GM18907 (cell line): ENCODE data around the gene VPS13D.

ENCODE experiments used
- ATAC-seq: cut with Tn5 transposase; IDR thresholded peaks from one replicate; pipeline ENCODE4 v1.9.1; 2021; ENCODE audit warnings: mild to moderate bottlenecking, moderate library complexity; ENCODE audit not compliant: unreplicated experiment

Gene VPS13D

GRCh38 chr1:12400027-12400693 lies 170.3 kb downstream of the VPS13D start:
- no peak for ATAC-seq

GRCh38 chr1:12402159-12402673 lies 172.4 kb downstream of the VPS13D start:
- no peak for ATAC-seq

GRCh38 chr1:12402842-12403241 lies 173.0 kb downstream of the VPS13D start:
- ATAC-seq = no peak

DNA sequence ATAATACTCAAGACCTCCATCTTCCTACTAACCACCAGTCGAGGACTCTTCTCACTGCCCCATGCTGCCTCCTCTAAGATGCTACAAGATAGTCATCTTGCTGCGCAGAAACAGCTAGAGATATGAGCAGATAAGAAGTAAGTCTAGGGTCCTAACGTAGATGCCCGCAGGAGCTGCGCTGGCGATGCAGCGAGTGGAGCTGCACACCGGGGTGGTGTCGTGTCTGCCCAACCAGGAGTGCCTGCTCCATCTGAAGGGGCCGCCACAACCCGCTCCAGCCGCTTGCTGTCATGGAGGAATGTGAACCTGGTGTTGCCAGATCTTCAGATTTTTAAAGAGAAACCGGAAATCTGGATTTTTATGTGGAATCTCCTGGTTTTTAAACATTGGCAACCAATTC lies 175.1 kb downstream of the VPS13D start:
- ATAC-seq = no peak

DNA sequence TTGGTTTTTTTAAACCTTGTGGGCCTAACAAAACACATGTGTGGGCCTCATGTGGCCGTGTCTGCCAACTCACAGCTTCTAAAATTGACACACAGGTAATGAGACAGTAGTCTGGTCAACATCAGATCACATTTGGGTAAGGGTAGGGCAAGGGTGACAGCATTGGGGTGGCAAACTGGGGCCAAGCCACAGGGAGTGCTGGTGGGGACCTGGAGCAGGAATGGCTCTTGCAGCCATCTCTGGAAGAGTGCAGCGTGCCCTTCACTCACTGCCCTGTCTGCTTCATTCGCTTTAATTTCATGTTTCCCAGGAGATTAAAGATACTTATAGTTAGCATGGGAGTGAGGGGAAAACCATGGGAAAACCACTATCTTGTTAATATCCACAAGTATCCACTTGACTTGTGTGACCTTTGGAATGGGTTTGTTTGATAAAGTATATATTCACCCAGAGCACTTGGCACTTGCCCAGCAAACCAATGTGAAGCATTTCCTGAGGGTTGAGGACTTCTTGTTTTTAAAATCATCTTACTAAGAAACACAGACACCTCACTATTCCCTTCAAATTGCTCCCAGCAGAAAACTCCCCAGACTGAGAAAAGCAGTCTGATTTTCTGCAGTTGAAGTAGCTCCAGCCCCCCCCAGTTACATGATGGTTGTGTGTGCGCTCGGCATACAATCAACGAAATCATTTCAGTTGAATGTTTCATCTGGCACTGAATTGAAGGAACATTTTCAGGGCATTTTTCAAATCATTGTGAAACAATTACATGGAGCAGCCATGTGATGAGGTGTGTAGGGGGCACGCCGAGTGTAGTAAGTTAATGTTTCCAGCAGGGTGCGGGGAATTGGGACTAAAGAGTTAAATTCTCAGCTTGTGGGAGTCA lies 175.7 kb downstream of the VPS13D start:
- ATAC-seq = no peak

GRCh38 chr1:12406211-12407021 lies 176.6 kb downstream of the VPS13D start:
- ATAC-seq = no peak

DNA sequence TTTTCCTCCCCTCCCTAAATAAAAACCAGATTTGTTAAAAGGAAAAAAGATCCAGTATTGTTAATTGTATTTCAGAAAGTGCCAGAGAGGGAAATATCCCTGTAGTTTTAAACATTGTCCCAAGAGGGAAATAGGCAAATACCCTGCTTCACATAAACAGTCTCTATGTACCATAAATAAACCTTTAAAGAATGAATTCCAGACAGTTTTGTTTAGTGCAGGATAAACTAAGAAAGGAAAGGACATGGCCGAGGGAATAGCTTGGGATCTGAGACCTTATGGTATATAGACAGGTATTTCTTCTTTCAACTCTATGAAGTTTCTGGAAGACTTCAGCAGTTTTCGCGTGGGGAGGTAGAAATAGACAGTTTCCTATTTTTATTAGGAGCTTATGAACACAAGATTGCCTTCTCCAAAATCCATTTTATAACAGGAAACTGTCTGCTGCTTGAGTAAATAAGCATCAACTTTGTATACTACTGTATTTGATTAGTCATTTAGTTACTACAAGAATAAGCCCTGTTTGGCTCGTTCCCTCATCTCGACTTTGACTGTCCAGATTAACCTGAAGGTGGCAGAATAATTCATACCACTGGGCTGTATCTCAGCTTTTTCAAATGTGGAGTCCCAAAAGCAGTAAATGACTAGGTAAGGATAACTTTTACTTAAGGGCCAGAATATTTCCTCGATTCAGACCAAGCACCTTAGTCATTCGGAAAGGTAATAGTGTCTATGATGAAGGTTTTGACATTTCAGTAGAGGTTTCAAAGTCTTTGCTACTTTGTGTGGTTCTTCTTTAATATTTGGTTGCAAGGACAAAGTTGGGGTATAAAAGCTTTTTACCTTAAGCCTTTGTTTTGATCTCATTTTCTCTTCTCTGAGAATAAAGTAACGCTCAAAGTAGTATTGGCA lies 177.5 kb downstream of the VPS13D start:
- ATAC-seq = no peak

DNA sequence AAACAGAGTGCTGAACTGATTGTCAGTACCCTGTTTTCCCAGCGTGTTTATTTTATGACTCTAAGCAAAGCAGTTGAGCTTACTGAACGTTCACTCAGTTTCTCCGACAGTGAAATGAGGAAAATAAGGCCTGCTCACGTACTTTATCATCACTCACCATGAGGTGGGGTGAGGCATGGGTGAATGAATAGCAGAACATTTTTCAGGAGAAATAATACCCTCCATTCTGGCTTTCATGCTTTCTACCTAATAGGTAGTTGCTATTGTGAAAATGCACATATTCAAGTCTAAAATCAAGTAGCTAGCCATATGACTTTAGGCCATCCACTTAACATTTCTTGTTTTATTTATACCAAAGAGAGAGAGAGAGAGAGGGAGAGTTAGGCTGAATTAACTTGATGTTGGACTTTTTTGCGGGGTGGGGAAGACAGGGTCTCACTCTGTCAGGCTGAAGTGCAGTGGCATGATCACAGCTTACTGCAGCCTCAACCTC lies 178.2 kb downstream of the VPS13D start:
- no peak for ATAC-seq

DNA sequence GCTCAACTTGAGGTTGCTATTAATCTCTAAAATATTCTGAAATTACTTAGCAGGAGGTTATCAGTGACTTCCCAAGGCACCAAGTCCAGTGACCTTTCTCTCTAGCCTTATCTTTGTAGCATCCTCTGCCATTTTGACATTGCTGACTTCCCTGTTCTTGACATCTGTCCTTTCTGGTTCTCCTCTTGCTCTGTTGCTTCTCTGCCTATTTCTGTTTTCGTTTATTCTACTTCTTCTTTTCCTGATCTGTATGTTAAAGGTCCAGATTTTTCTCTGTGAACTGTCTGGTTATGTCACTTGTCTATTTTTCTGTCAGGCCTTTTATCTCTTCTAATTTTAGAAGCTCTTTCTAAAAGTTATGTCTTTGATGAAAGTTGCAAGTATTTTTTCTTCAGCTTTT lies 178.8 kb downstream of the VPS13D start:
- ATAC-seq = no peak

DNA sequence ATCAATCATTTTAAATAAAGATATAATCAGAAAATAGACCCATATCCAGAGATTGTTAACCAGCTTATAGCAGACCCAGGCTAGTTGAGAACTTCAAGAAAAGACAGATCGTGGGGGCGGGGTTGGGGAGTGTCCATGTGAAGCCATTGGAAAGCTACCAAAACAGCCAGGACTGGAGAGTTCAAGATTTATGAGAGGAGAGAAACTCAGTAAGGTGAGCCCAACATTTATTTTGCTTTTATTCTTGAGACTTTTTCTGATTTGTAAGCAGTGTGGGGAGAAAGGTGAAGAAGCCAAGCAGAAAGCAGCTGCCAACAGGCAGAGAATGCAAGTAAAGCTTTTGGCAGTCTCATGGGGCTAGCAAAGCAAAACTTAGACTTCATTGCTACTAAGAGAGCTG lies 179.9 kb downstream of the VPS13D start:
- no peak for ATAC-seq

DNA sequence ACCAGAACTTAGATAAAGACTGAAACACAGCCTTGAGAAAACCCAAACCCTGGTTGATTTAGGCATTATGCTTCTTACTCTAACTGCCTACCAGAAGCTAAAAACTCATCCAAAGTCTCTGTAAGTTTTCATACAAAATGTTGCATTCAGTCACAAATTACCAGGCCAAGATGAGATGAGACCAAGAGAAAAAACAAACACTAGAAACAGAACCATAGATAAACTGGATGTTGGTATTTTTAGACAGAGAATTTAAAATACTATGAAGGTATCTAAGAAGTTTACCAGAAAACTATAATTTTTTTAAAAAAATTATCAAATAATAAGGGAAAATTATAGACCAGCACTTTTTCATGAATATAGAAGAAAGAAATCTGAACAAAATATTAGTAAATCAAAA lies 180.5 kb downstream of the VPS13D start:
- ATAC-seq = no peak

GRCh38 chr1:12411098-12411497 lies 181.3 kb downstream of the VPS13D start:
- no peak for ATAC-seq

GRCh38 chr1:12411747-12412146 lies 181.9 kb downstream of the VPS13D start:
- ATAC-seq = no peak

- no peak for ATAC-seq
These were observed 182.6 kb downstream of the VPS13D start for GRCh38 chr1:12412439-12412838.

GRCh38 chr1:12413664-12414410 lies 184.0 kb downstream of the VPS13D start:
- no peak for ATAC-seq

- no peak for ATAC-seq
These were observed 184.7 kb downstream of the VPS13D start for GRCh38 chr1:12414444-12415018.

DNA sequence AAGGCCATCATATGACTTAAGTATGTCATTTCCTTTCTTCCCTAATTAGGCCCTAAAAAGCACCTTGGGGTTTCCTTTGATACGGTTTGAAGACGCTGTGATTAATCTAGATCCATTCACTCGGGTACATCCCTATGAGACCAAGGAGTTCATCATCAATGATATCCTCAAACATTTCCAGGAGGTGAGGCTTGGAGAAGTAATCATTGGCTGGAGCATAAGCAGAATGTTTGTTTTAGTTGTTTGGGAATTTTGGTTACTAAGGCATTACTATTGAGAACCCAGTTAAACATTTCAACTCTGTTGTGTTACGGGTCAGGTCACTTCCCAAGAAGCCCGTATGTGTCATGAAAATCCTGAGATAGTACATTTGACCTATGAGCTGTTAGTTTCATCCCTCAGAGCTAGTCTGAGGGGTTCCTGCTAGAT lies 185.2 kb downstream of the VPS13D start:
- no peak for ATAC-seq

DNA sequence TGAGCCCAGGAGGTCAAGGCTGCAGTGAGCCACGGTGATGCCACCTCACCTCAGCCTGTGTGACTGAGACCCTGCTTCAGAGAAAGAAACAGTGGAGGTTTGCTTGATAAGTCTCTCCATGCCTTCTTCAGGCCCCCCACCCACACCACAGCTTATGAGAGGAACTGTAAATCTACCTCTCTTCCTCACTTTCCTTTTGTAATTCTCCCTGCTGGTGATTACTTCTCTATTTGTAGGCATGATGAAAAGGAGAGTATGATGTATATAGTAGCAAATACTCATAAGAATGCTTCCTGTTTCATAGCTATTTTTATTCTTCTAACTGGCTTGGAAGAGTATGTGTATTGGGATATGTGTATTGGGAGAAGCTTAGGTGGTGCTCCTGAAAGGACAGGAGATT lies 186.3 kb downstream of the VPS13D start:
- no peak for ATAC-seq

- ATAC-seq = no peak
These were observed 186.9 kb downstream of the VPS13D start for GRCh38 chr1:12416744-12417143.
